Naive thymus-derived CD4-positive, alpha-beta T cell (primary cell): ENCODE measurements around the gene MYO7A. TPM values are rescaled to one million over a fixed set of nuclear protein-coding genes. Genes with fewer than 3 reads are reported as not detected.

Experiments
- ATAC-seq: fragments of 150-1000 bp; cut with Tn5 transposase; 2 replicates; pipeline ENCODE4 v1.10.0; 2021; ENCODE audit warnings: mild to moderate bottlenecking, moderate library complexity
- CTCF ChIA-PET: fragments of 350-600 bp; sonication (Branson Sonifier 250); formaldehyde crosslinking; loops from one replicate; lab custom pipeline; 2021; ENCODE audit warnings: antibody characterized with exemption; lab: Charles Lee
- POLR2A ChIA-PET: fragments of 350-600 bp; sonication (Branson Sonifier 250); formaldehyde crosslinking; loops from one replicate; lab custom pipeline; 2021; ENCODE audit warnings: antibody characterized with exemption, inconsistent platforms; lab: Charles Lee
- DNase-seq, 9 donors: peaks; one replicate each; pipeline versions ENCODE4 v3.0.0 to v3.0.0-alpha.2; 2020 to 2022; ENCODE audit warnings: mixed read lengths in 1 of 9
- H3K27ac ChIP-seq: one replicate; pipeline ENCODE4 v1.7.0; 2013; ENCODE audit warnings: mild to moderate bottlenecking, low read depth, low read length, moderate library complexity
- H3K27me3 ChIP-seq, 2 donors: one replicate each; pipeline ENCODE4 v1.7.0; 2013; ENCODE audit warnings: low read length in 2 of 2, mild to moderate bottlenecking in 2 of 2, moderate library complexity in 2 of 2; ENCODE audit not compliant: control insufficient read depth in 2 of 2, insufficient read depth in 2 of 2
- H3K36me3 ChIP-seq, 3 experiments: 1 replicate in 2 of 3; 2 replicates in 1 of 3; pipeline ENCODE4 v1.7.0; 2013; ENCODE audit warnings: low read length in 3 of 3, mild to moderate bottlenecking in 3 of 3, moderate library complexity in 1 of 3; ENCODE audit not compliant: insufficient read depth in 3 of 3, control insufficient read depth in 2 of 3
- H3K4me1 ChIP-seq, 2 donors: one replicate each; pipeline ENCODE4 v1.7.0; 2013; ENCODE audit warnings: low read length in 2 of 2, mild to moderate bottlenecking in 2 of 2, moderate library complexity in 1 of 2; ENCODE audit not compliant: control insufficient read depth in 2 of 2, insufficient read depth in 2 of 2
- H3K4me3 ChIP-seq: 2 replicates; pipeline ENCODE4 v1.7.0; 2013; ENCODE audit warnings: mild to moderate bottlenecking, low read length
- H3K9me3 ChIP-seq, 3 experiments: 1 replicate in 2 of 3; 2 replicates in 1 of 3; pipeline ENCODE4 v1.7.0; 2013; ENCODE audit warnings: low read length in 3 of 3; ENCODE audit not compliant: control insufficient read depth in 2 of 3
- H3K27ac Mint-ChIP-seq, 9 donors: one replicate each; pipeline ENCODE4 v1.8.0; 2020 to 2022; ENCODE audit warnings: mixed read lengths in 9 of 9, mild to moderate bottlenecking in 8 of 9, moderate library complexity in 5 of 9, inconsistent platforms in 2 of 9
- H3K27me3 Mint-ChIP-seq, 5 donors: one replicate each; pipeline ENCODE4 v1.8.0; 2021 to 2022; ENCODE audit warnings: mixed read lengths in 5 of 5, mild to moderate bottlenecking in 1 of 5
- H3K36me3 Mint-ChIP-seq, 5 donors: one replicate each; pipeline ENCODE4 v1.8.0; 2020 to 2022; ENCODE audit warnings: mixed read lengths in 5 of 5, mild to moderate bottlenecking in 3 of 5, inconsistent platforms in 1 of 5
- H3K4me1 Mint-ChIP-seq, 7 donors: one replicate each; pipeline ENCODE4 v1.8.0; 2020 to 2022; ENCODE audit warnings: mixed read lengths in 7 of 7, mild to moderate bottlenecking in 3 of 7, inconsistent platforms in 1 of 7
- H3K4me3 Mint-ChIP-seq, 10 donors: one replicate each; pipeline ENCODE4 v1.8.0; 2020 to 2022; ENCODE audit warnings: mild to moderate bottlenecking in 10 of 10, mixed read lengths in 10 of 10, moderate library complexity in 6 of 10, inconsistent platforms in 2 of 10
- H3K9me3 Mint-ChIP-seq, 11 donors: one replicate each; pipeline ENCODE4 v1.8.0; 2020 to 2022; ENCODE audit warnings: mixed read lengths in 11 of 11, mild to moderate bottlenecking in 4 of 11, inconsistent platforms in 1 of 11, moderate library complexity in 1 of 11
- intact Hi-C, 2 donors: fragments of 100-400 bp; cut with micrococcal nuclease; formaldehyde crosslinking; loops; one replicate each; pipeline ENCODE4 v1.15.1; 2023
- polyA plus RNA-seq, 2 donors: library from polyadenylated mRNA; unstranded; fragments of 300-500 nt; fragmentation: Illumina TruSeq; gene quantifications; one replicate each; pipeline ENCODE4 v1.2.3, GENCODE V29; 2021
- total RNA-seq, 6 experiments: library from RNA in 5 of 6; stranded (reverse) in 5 of 6; gene quantifications; 1 replicate in 5 of 6; 2 replicates in 1 of 6; pipeline ENCODE4 v1.2.3 and lab custom pipeline; 2021 to 2026

MYO7A gene
- total and polyA plus RNA-seq, 7 experiments from 2014 or later: 0.07 to 2.5 (median 0.27) TPM; not detected in 2

- ATAC-seq: peak; percentile 78
Observed at GRCh38 chr11:77187776-77188632, 60.0 kb downstream of the MYO7A start.

GRCh38 chr11:77188633-77189491, 60.8 kb downstream of the MYO7A start:
- Mint-ChIP-seq H3K36me3 (no peaks in the 10 kb centered on the region), H3K9me3 (peaks cover 0 to 2% (median 0%) of the 10 kb centered on the region in 11 donors), H3K27me3 (peaks cover 0 to 4% (median 0%) of the 10 kb centered on the region in 5 donors), H3K27ac (no peak overlapping the region), H3K4me1 (no peaks in the 10 kb centered on the region), H3K4me3 (no peak overlapping the region)
- DNase-seq (no peak), ATAC-seq (no peak)
- no peaks in the 10 kb centered on the region for H3K9me3 ChIP-seq
- H3K27me3 ChIP-seq: no peaks in the 10 kb centered on the region
- intact Hi-C loops: loop anchor here (1.0 kb wide), 2 partner anchors 62 to 142 kb away; no protein-coding TSS in a partner anchor
- H3K4me3 ChIP-seq: no peak overlapping the region
- no peak overlapping the region for H3K27ac ChIP-seq
- ChIA-PET CTCF (interaction anchor here (1.6 kb wide), 1 partner anchor 15 kb away, joined by 3 read pairs; no protein-coding TSS in a partner anchor), POLR2A (no interaction called here)
- no peaks in the 10 kb centered on the region for H3K36me3 ChIP-seq
- H3K4me1 ChIP-seq: no peaks in the 10 kb centered on the region

More at GRCh38 chr11:77187776-77188632, 60.0 kb downstream of the MYO7A start:
- Histone ChIP-seq H3K4me3 (no peak overlapping the region), H3K36me3 (no peaks in the 10 kb centered on the region), H3K27ac (no peak overlapping the region), H3K4me1 (no peaks in the 10 kb centered on the region), H3K9me3 (no peaks in the 10 kb centered on the region), H3K27me3 (no peaks in the 10 kb centered on the region)
- peak in 8 of 9 donors; percentile 22 to 67 (median 40) for DNase-seq
- Mint-ChIP-seq H3K4me3 (no peak overlapping the region), H3K4me1 (no peaks in the 10 kb centered on the region), H3K27me3 (peaks cover 0 to 4% (median 0%) of the 10 kb centered on the region in 5 donors), H3K36me3 (no peaks in the 10 kb centered on the region), H3K27ac (peak overlapping the region in 1 of 9 donors; percentile 11), H3K9me3 (peaks cover 0 to 2% (median 0%) of the 10 kb centered on the region in 11 donors)
- ChIA-PET CTCF (interaction anchor here (1.0 to 1.6 kb wide), 2 partner anchors 16 to 360 kb away, joined by 3 to 4 read pairs; no protein-coding TSS in a partner anchor), POLR2A (no interaction called here)
- intact Hi-C loops: loop anchor here (1.0 kb wide), 2 partner anchors 61 to 141 kb away; no protein-coding TSS in a partner anchor

GRCh38 chr11:77189588-77190210, 61.7 kb downstream of the MYO7A start:
- no peaks in the 10 kb centered on the region for H3K4me1 Mint-ChIP-seq
- no peak overlapping the region for H3K4me3 Mint-ChIP-seq
- CTCF ChIA-PET: interaction anchor here (0.5 kb wide), 1 partner anchor 839 kb away, joined by 3 read pairs; no protein-coding TSS in a partner anchor
- DNase-seq (no peak), ATAC-seq (no peak)
- Histone ChIP-seq H3K4me3 (no peak overlapping the region), H3K4me1 (no peaks in the 10 kb centered on the region), H3K27me3 (no peaks in the 10 kb centered on the region), H3K27ac (no peak overlapping the region), H3K36me3 (no peaks in the 10 kb centered on the region), H3K9me3 (no peaks in the 10 kb centered on the region)
- peaks cover 0 to 2% (median 0%) of the 10 kb centered on the region in 11 donors for H3K9me3 Mint-ChIP-seq
- H3K27me3 Mint-ChIP-seq: peaks cover 0 to 4% (median 0%) of the 10 kb centered on the region in 5 donors
- intact Hi-C loops: no loop called here
- POLR2A ChIA-PET: no interaction called here
- H3K36me3 Mint-ChIP-seq: no peaks in the 10 kb centered on the region
- no peak overlapping the region for H3K27ac Mint-ChIP-seq

- H3K27me3 ChIP-seq: no peaks in the 10 kb centered on the region
- Mint-ChIP-seq H3K27ac (no peak overlapping the region), H3K9me3 (peaks cover 0 to 2% (median 0%) of the 10 kb centered on the region in 11 donors), H3K27me3 (peaks cover 0 to under 1% (median 0%) of the 10 kb centered on the region in 5 donors), H3K36me3 (no peaks in the 10 kb centered on the region), H3K4me3 (no peak overlapping the region), H3K4me1 (no peaks in the 10 kb centered on the region)
- DNase-seq (no peak), ATAC-seq (no peak)
- no peak overlapping the region for H3K27ac ChIP-seq
- no peaks in the 10 kb centered on the region for H3K9me3 ChIP-seq
- H3K36me3 ChIP-seq: no peaks in the 10 kb centered on the region
- ChIA-PET CTCF (interaction anchor here (0.5 to 1.0 kb wide), 2 partner anchors 358 to 838 kb away, joined by 3 read pairs; no protein-coding TSS in a partner anchor), POLR2A (no interaction called here)
- no peaks in the 10 kb centered on the region for H3K4me1 ChIP-seq
- intact Hi-C loops: no loop called here
- H3K4me3 ChIP-seq: no peak overlapping the region
Observed at GRCh38 chr11:77190331-77191075, 62.5 kb downstream of the MYO7A start.

- no peak overlapping the region for H3K4me3 Mint-ChIP-seq
- no peaks in the 10 kb centered on the region for H3K27me3 ChIP-seq
- ChIA-PET CTCF (interaction anchor here (1.0 kb wide), 1 partner anchor 357 kb away, joined by 3 read pairs; no protein-coding TSS in a partner anchor), POLR2A (no interaction called here)
- H3K36me3 ChIP-seq: no peaks in the 10 kb centered on the region
- H3K27ac ChIP-seq: no peak overlapping the region
- no peaks in the 10 kb centered on the region for H3K4me1 ChIP-seq
- no peaks in the 10 kb centered on the region for H3K36me3 Mint-ChIP-seq
- peaks cover 0 to 2% (median 0%) of the 10 kb centered on the region in 11 donors for H3K9me3 Mint-ChIP-seq
- H3K27ac Mint-ChIP-seq: no peak overlapping the region
- DNase-seq (no peak), ATAC-seq (no peak)
- no peaks in the 10 kb centered on the region for H3K27me3 Mint-ChIP-seq
- intact Hi-C loops: no loop called here
- H3K4me3 ChIP-seq: no peak overlapping the region
- no peaks in the 10 kb centered on the region for H3K4me1 Mint-ChIP-seq
- no peaks in the 10 kb centered on the region for H3K9me3 ChIP-seq
Observed at GRCh38 chr11:77191429-77191822, 63.4 kb downstream of the MYO7A start.
